OCI-LY3 (cell line): Measurements from ENCODE around the gene MAGEB1.

Experiments
- H2AFZ ChIP-seq: fragments of 200-600, 300-600 bp; shearing (Covaris generic); 2 replicates; pipeline ENCODE4 v1.6.0; 2014; ENCODE audit warnings: antibody characterized with exemption, low read depth, low read length
- H3K27ac ChIP-seq: fragments of 200-600, 300-600 bp; sonication (generic); 2 replicates; pipeline ENCODE4 v1.5.1; 2014; ENCODE audit warnings: mild to moderate bottlenecking, low read length, moderate library complexity, mixed read lengths
- H3K27me3 ChIP-seq: fragments of 200-600, 300-600 bp; sonication (generic); 2 replicates; pipeline ENCODE4 v1.6.1; 2014; ENCODE audit warnings: low read depth, low read length, mixed read lengths
- H3K36me3 ChIP-seq: fragments of 200-600, 300-600 bp; sonication (generic); replicated peaks from 2 replicates; pipeline ENCODE3; 2014; ENCODE audit warnings: low read depth, low read length, mixed read lengths
- H3K4me1 ChIP-seq: fragments of 300-600, 200-600 bp; sonication (generic); 2 replicates; pipeline ENCODE4 v1.6.1; 2014; ENCODE audit warnings: low read length, mixed read lengths
- H3K4me2 ChIP-seq: fragments of 200-600, 300-600 bp; sonication (generic); 2 replicates; pipeline ENCODE4 v1.6.1; 2014; ENCODE audit warnings: low read length, mixed read lengths
- H3K4me3 ChIP-seq: fragments of 300-600, 200-600 bp; sonication (generic); 2 replicates; pipeline ENCODE4 v1.5.1; 2014; ENCODE audit warnings: antibody characterized with exemption, mild to moderate bottlenecking, low read length, moderate library complexity
- H3K79me2 ChIP-seq: fragments of 300-600, 200-600 bp; shearing (Covaris generic); 2 replicates; pipeline ENCODE4 v1.6.1; 2014; ENCODE audit warnings: mild to moderate bottlenecking, low read length, mixed read lengths
- H3K9ac ChIP-seq: fragments of 300-600, 200-600 bp; shearing (Covaris generic); 2 replicates; pipeline ENCODE4 v1.6.0; 2014; ENCODE audit warnings: mild to moderate bottlenecking, low read length, moderate library complexity
- H3K9me3 ChIP-seq: fragments of 200-600, 300-600 bp; shearing (Covaris generic); 2 replicates; pipeline ENCODE4 v1.6.1; 2014; ENCODE audit warnings: low read length, mixed read lengths; ENCODE audit not compliant: insufficient read depth
- H4K20me1 ChIP-seq: fragments of 200-600, 300-600 bp; sonication (generic); 2 replicates; pipeline ENCODE4 v1.6.1; 2016; ENCODE audit warnings: low read length, mixed read lengths; ENCODE audit not compliant: insufficient read depth
- EZH2phosphoT487 ChIP-seq: fragments of 200-600 bp; shearing (Covaris generic); IDR thresholded peaks from 2 replicates; pipeline ENCODE4 v1.6.1; 2018; ENCODE audit warnings: antibody characterized with exemption, mixed run types, low read depth
- TF ChIP-seq, protein P1 (sequence below): fragments of 200-600, 300-600 bp; sonication (generic); IDR thresholded peaks from 2 replicates; pipeline ENCODE4 v1.5.1; 2014; ENCODE audit warnings: antibody characterized with exemption, low read length, low read depth

MAGEB1 gene

GRCh38 chrX:30219372-30219771, 27.6 kb upstream of the MAGEB1 start:
- no peaks in the 10 kb centered on the region for H3K4me1 ChIP-seq
- TF ChIP-seq, protein P1, sequence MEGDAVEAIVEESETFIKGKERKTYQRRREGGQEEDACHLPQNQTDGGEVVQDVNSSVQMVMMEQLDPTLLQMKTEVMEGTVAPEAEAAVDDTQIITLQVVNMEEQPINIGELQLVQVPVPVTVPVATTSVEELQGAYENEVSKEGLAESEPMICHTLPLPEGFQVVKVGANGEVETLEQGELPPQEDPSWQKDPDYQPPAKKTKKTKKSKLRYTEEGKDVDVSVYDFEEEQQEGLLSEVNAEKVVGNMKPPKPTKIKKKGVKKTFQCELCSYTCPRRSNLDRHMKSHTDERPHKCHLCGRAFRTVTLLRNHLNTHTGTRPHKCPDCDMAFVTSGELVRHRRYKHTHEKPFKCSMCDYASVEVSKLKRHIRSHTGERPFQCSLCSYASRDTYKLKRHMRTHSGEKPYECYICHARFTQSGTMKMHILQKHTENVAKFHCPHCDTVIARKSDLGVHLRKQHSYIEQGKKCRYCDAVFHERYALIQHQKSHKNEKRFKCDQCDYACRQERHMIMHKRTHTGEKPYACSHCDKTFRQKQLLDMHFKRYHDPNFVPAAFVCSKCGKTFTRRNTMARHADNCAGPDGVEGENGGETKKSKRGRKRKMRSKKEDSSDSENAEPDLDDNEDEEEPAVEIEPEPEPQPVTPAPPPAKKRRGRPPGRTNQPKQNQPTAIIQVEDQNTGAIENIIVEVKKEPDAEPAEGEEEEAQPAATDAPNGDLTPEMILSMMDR: no peak
- TF ChIP-seq EZH2phosphoT487: no peak
- no peak overlapping the region for H3K4me3 ChIP-seq
- no peaks in the 10 kb centered on the region for H4K20me1 ChIP-seq
- H3K9me3 ChIP-seq: no peaks in the 10 kb centered on the region
- no peak overlapping the region for H3K4me2 ChIP-seq
- H3K79me2 ChIP-seq: no peaks in the 10 kb centered on the region
- no peaks in the 10 kb centered on the region for H3K27me3 ChIP-seq
- H3K9ac ChIP-seq: no peak overlapping the region
- H3K27ac ChIP-seq: no peak overlapping the region
- no peak overlapping the region for H2AFZ ChIP-seq
- H3K36me3 ChIP-seq: no peaks in the 10 kb centered on the region

DNA sequence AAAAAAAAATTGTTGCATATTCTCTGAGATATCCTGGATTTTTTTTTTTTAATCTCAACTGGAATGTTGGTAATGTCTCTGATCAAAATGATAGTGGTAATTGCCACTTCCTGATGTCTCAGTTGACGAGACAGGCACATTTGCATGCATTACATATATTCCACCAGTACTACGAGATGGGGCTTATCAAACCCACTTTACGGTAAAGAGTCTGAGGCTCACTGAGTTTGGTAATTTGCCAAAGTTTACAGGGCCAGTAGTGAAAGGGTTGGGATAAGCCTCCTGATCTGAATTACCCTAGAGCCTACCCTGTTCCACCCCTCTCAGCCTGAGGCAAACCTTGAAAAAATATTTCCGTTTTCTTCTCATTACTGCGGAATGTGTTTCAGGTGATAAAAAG, 26.3 kb upstream of the MAGEB1 start:
- Histone ChIP-seq H3K4me3 (no peak overlapping the region), H3K79me2 (no peaks in the 10 kb centered on the region), H3K27me3 (no peaks in the 10 kb centered on the region), H3K9me3 (no peaks in the 10 kb centered on the region), H3K27ac (no peak overlapping the region), H2AFZ (no peak overlapping the region), H3K4me1 (no peaks in the 10 kb centered on the region), H3K4me2 (no peak overlapping the region), H4K20me1 (no peaks in the 10 kb centered on the region), H3K36me3 (no peaks in the 10 kb centered on the region), H3K9ac (no peak overlapping the region)
- TF ChIP-seq, protein P1: no peak
- TF ChIP-seq EZH2phosphoT487: no peak

- TF ChIP-seq, protein P1: no peak
- no peak for TF ChIP-seq EZH2phosphoT487
- H3K27me3 ChIP-seq: no peaks in the 10 kb centered on the region
- no peak overlapping the region for H3K4me2 ChIP-seq
These were observed 22.4 kb upstream of the MAGEB1 start for GRCh38 chrX:30224536-30224935.

DNA sequence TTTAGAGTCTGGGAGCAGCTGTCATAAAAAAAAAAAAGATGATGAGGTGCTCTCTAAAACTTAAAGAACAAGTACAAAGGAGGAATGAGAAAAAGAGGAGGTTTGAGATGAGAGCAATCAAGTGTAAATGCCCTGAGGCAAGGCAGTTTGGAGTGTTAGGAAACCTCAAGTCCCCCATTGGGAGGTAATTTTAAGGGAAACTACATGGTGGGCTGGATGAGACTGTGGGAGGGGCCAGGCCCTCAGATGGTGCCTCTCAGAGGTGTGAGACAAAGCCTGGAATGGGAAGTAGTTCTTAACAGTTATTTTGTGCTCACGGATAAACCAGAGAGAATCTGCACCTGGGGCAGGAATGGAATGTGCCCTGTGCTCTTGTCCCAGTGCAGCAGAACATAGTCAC, 18.4 kb upstream of the MAGEB1 start:
- no peak overlapping the region for H3K27ac ChIP-seq

More at GRCh38 chrX:30224536-30224935, 22.4 kb upstream of the MAGEB1 start:
- H3K79me2 ChIP-seq: no peaks in the 10 kb centered on the region
- no peak overlapping the region for H2AFZ ChIP-seq
- no peak overlapping the region for H3K27ac ChIP-seq
- H4K20me1 ChIP-seq: no peaks in the 10 kb centered on the region
- H3K4me3 ChIP-seq: no peak overlapping the region
- H3K9ac ChIP-seq: no peak overlapping the region
- no peaks in the 10 kb centered on the region; the same call in 1 of the 2 replicates for H3K4me1 ChIP-seq
- H3K36me3 ChIP-seq: no peaks in the 10 kb centered on the region
- H3K9me3 ChIP-seq: no peaks in the 10 kb centered on the region

More for the DNA sequence above, 18.4 kb upstream of the MAGEB1 start:
- Histone ChIP-seq H3K4me2 (no peak overlapping the region), H3K9me3 (no peaks in the 10 kb centered on the region), H3K4me1 (no peaks in the 10 kb centered on the region; the same call in 1 of the 2 replicates), H3K9ac (no peak overlapping the region), H3K4me3 (no peak overlapping the region), H3K27me3 (no peaks in the 10 kb centered on the region), H4K20me1 (no peaks in the 10 kb centered on the region), H3K79me2 (no peaks in the 10 kb centered on the region), H2AFZ (no peak overlapping the region), H3K36me3 (no peaks in the 10 kb centered on the region)
- no peak for TF ChIP-seq EZH2phosphoT487
- TF ChIP-seq, protein P1: no peak
